Measurements from ENCODE around the gene FHIT.

Gene FHIT

GRCh38 chr3:60856257-60857046 lies 394.8 kb downstream of the FHIT start:
- no peak for TF ChIP-seq CTCF (IDR thresholded peaks at IDR 0.05; ENCODE audit: borderline replicate concordance, insufficient read depth, low read depth, low read length)
- no peak overlapping the region for H3K4me3 ChIP-seq (ENCODE audit: low read depth, low read length)

- no peak for TF ChIP-seq CTCF (IDR thresholded peaks at IDR 0.05; ENCODE audit: borderline replicate concordance, insufficient read depth, low read depth, low read length)
- no peak overlapping the region for H3K4me3 ChIP-seq (ENCODE audit: low read depth, low read length)
Measured at GRCh38 chr3:60855250-60855649, 396.0 kb downstream of the FHIT start.

GRCh38 chr3:60854791-60855190 lies 396.5 kb downstream of the FHIT start:
- TF ChIP-seq CTCF (IDR thresholded peaks at IDR 0.05; ENCODE audit: borderline replicate concordance, insufficient read depth, low read depth, low read length): no peak
- no peak overlapping the region for H3K4me3 ChIP-seq (ENCODE audit: low read depth, low read length)

- no peak for TF ChIP-seq CTCF (IDR thresholded peaks at IDR 0.05; ENCODE audit: borderline replicate concordance, insufficient read depth, low read depth, low read length)
- no peak overlapping the region for H3K4me3 ChIP-seq (ENCODE audit: low read depth, low read length)
Measured at GRCh38 chr3:60847791-60848190, 403.5 kb downstream of the FHIT start.

- H3K4me3 ChIP-seq (ENCODE audit: low read depth, low read length): no peak overlapping the region
- no peak for TF ChIP-seq CTCF (IDR thresholded peaks at IDR 0.05; ENCODE audit: borderline replicate concordance, insufficient read depth, low read depth, low read length)
Measured at GRCh38 chr3:60844256-60844655, 407.0 kb downstream of the FHIT start.

- TF ChIP-seq CTCF (IDR thresholded peaks at IDR 0.05; ENCODE audit: borderline replicate concordance, insufficient read depth, low read depth, low read length): no peak
- no peak overlapping the region for H3K4me3 ChIP-seq (ENCODE audit: low read depth, low read length)
Measured at GRCh38 chr3:60841355-60841754, 409.9 kb downstream of the FHIT start.

GRCh38 chr3:60839246-60839645 lies 412.0 kb downstream of the FHIT start:
- no peak overlapping the region for H3K4me3 ChIP-seq (ENCODE audit: low read depth, low read length)
- no peak for TF ChIP-seq CTCF (IDR thresholded peaks at IDR 0.05; ENCODE audit: borderline replicate concordance, insufficient read depth, low read depth, low read length)
